B cell (primary cell): Measurements from ENCODE around the gene RUFY3. TPM values are rescaled to one million over a fixed set of nuclear protein-coding genes. Genes with fewer than 3 reads are reported as not detected.

Experiments
- ATAC-seq: fragments of 200-7000 bp; cut with Tn5 transposase; one replicate; pipeline ENCODE4 v1.10.0; 2021; ENCODE audit warnings: low read depth, mild to moderate bottlenecking, moderate number of reproducible peaks, moderate library complexity
- CTCF ChIA-PET: fragments of 350-600 bp; sonication (Branson Sonifier 250); formaldehyde crosslinking; loops from one replicate; lab custom pipeline; 2021; ENCODE audit warnings: antibody characterized with exemption, inconsistent platforms; lab: Charles Lee
- POLR2A ChIA-PET: fragments of 350-600 bp; sonication (Branson Sonifier 250); formaldehyde crosslinking; loops from one replicate; lab custom pipeline; 2021; ENCODE audit warnings: antibody characterized with exemption; lab: Charles Lee
- DNase-seq: peaks from one replicate; pipeline ENCODE4 v3.0.0; 2013
- H2AFZ ChIP-seq: 2 replicates; pipeline ENCODE4 v1.6.1; 2012; ENCODE audit warnings: mild to moderate bottlenecking, low read depth, low read length; ENCODE audit not compliant: insufficient read depth, poor library complexity, severe bottlenecking
- H3K27ac ChIP-seq, 2 donors: 1 replicate in 1 of 2; 2 replicates in 1 of 2; pipeline ENCODE4 v1.5.1; 2012 to 2013; ENCODE audit warnings: low read length in 2 of 2, mild to moderate bottlenecking in 2 of 2, moderate library complexity in 1 of 2
- H3K27me3 ChIP-seq, 4 experiments: fragments of 200-600 bp in 1 of 4; sonication (generic) in 1 of 4; replicated peaks in 1 of 4; 1 replicate in 2 of 4; 2 replicates in 2 of 4; pipeline versions ENCODE4 v1.6.1 to v1.7.0; 2013 to 2016; ENCODE audit warnings: low read length in 3 of 4, mild to moderate bottlenecking in 2 of 4, mixed read lengths in 1 of 4, moderate library complexity in 1 of 4; ENCODE audit not compliant: insufficient read depth in 4 of 4, control insufficient read depth in 3 of 4; ENCODE audit errors: control extremely low read depth in 1 of 4
- H3K36me3 ChIP-seq, 2 experiments: replicated peaks in 1 of 2; 1 replicate in 1 of 2; 2 replicates in 1 of 2; pipeline versions ENCODE4 v1.6.1 to v1.7.1; 2013; ENCODE audit warnings: low read length in 1 of 2; ENCODE audit not compliant: insufficient read depth in 2 of 2, control insufficient read depth in 1 of 2; ENCODE audit errors: control extremely low read depth in 1 of 2, extremely low read depth in 1 of 2
- H3K4me1 ChIP-seq, 2 donors: fragments of 200-600 bp in 1 of 2; sonication (generic) in 1 of 2; 1 replicate in 1 of 2; 2 replicates in 1 of 2; pipeline versions ENCODE4 v1.5.1 to v1.6.1; 2013 to 2017; ENCODE audit warnings: low read length in 2 of 2; ENCODE audit not compliant: control insufficient read depth in 2 of 2, insufficient read depth in 2 of 2
- H3K4me2 ChIP-seq: replicated peaks from 2 replicates; pipeline ENCODE3; 2012; ENCODE audit warnings: mild to moderate bottlenecking, low read depth, low read length; ENCODE audit not compliant: poor library complexity, severe bottlenecking
- H3K4me3 ChIP-seq, 5 experiments: fragments of 200-600 bp in 1 of 5; sonication (generic) in 1 of 5; 1 replicate in 3 of 5; 2 replicates in 2 of 5; pipeline versions ENCODE4 v1.5.1 to v1.7.0; 2011 to 2016; ENCODE audit warnings: low read length in 4 of 5, mild to moderate bottlenecking in 4 of 5, low read depth in 2 of 5, control low read depth in 1 of 5, moderate library complexity in 1 of 5; ENCODE audit not compliant: insufficient read depth in 1 of 5; ENCODE audit errors: control extremely low read depth in 1 of 5, extremely low read depth in 1 of 5
- H3K79me2 ChIP-seq: fragments of 200-600 bp; sonication (generic); one replicate; pipeline ENCODE4 v1.6.0; 2016; ENCODE audit warnings: low read length; ENCODE audit not compliant: control insufficient read depth, insufficient read depth
- H3K9ac ChIP-seq: fragments of 200-600 bp; sonication (generic); 2 replicates; pipeline ENCODE4 v1.6.1; 2017; ENCODE audit warnings: mild to moderate bottlenecking, low read length, moderate library complexity
- H3K9me3 ChIP-seq, 3 donors: one replicate each; pipeline versions ENCODE4 v1.6.1 to v1.7.1; 2013; ENCODE audit warnings: low read length in 2 of 3; ENCODE audit not compliant: control insufficient read depth in 2 of 3, insufficient read depth in 1 of 3; ENCODE audit errors: control extremely low read depth in 1 of 3
- H4K20me1 ChIP-seq: 2 replicates; pipeline ENCODE4 v1.6.0; 2012; ENCODE audit warnings: mild to moderate bottlenecking, low read length; ENCODE audit not compliant: insufficient read depth, control insufficient read depth, poor library complexity, severe bottlenecking
- H3K27ac Mint-ChIP-seq: one replicate; pipeline ENCODE4 v1.8.0; 2021; ENCODE audit warnings: mixed read lengths
- H3K27me3 Mint-ChIP-seq: one replicate; pipeline ENCODE4 v1.8.0; 2021; ENCODE audit warnings: mixed read lengths
- H3K4me1 Mint-ChIP-seq: one replicate; pipeline ENCODE4 v1.8.0; 2021; ENCODE audit warnings: mixed read lengths
- H3K4me3 Mint-ChIP-seq: one replicate; pipeline ENCODE4 v1.8.0; 2021; ENCODE audit warnings: mixed read lengths
- H3K9me3 Mint-ChIP-seq: one replicate; pipeline ENCODE4 v1.8.0; 2022; ENCODE audit warnings: mixed read lengths; ENCODE audit not compliant: insufficient read depth
- EZH2 ChIP-seq: IDR thresholded peaks from 2 replicates; pipeline ENCODE4 v1.6.1; 2012; ENCODE audit warnings: borderline replicate concordance, low read depth, mild to moderate bottlenecking, moderate library complexity, low read length; ENCODE audit not compliant: insufficient read depth, poor library complexity, severe bottlenecking
- WGBS: methylation state at CpG from one replicate; pipeline ENCODE4 v1.1.5; 2013; ENCODE audit warnings: missing lambda C conversion rate; ENCODE audit not compliant: insufficient coverage; 5-methylcytosine and 5-hydroxymethylcytosine counted together
- intact Hi-C: fragments of 100-400 bp; cut with micrococcal nuclease; formaldehyde crosslinking; loops from one replicate; pipeline ENCODE4 v1.10.0; 2022
- polyA plus RNA-seq: library from polyadenylated mRNA; depleted of rRNA; stranded (reverse); fragments of >200 nt; gene quantifications from 2 replicates; pipeline ENCODE4 v1.2.3, GENCODE V29; 2012
- small RNA-seq: library from RNA; depleted of rRNA; stranded (forward); fragments of <200 nt; gene quantifications from one replicate; pipeline ENCODE3, GENCODE V24; 2012; ENCODE audit warnings: low replicate concordance, low read depth; ENCODE audit not compliant: insufficient read length
- total RNA-seq, 2 donors: library from RNA; stranded (reverse); fragments of 120-200 nt in 1 of 2; gene quantifications; 1 replicate in 1 of 2; 2 replicates in 1 of 2; pipeline versions ENCODE4 v1.2.3 to v1.2.4, GENCODE V29; 2013 to 2022
- TF ChIP-seq, protein P1 (sequence below): fragments of 200-600 bp; IDR thresholded peaks from one replicate; pipeline ENCODE4 v1.8.0; 2022; ENCODE audit warnings: antibody characterized with exemption, mild to moderate bottlenecking

RUFY3 gene
- total and polyA plus RNA-seq, 2 donors (not counting 1 experiment from before 2014, with no cell fraction given), result 26.1 to 74.1 TPM

DNA sequence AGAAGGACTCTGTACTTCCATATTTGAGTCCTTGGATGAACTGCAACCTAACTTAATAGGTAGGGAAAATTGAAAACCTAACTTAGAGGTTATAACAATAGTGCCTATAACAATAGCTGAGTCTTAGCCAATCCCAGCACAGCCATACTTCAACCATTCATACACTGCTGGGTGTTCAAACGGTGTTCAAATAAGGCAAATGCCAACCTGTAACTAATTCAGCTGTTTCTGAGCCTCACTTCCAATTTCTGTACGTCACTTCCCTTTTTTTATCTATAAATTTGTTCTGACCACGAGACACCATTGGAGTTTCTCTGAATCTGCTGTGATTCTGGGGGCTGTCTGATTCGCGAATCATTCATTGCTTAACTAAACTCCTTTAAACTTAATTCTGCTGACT, 127.5 kb downstream of the RUFY3 start:
- H3K4me1 ChIP-seq, result peaks cover 10 to 11% of the 10 kb centered on the region in 2 donors
- H3K9ac ChIP-seq, result peak overlapping the region; percentile 20
- no peaks in the 10 kb centered on the region for H3K36me3 ChIP-seq
- no peaks in the 10 kb centered on the region for H3K79me2 ChIP-seq
- no peaks in the 10 kb centered on the region for H4K20me1 ChIP-seq
- H3K4me1 Mint-ChIP-seq, result peaks cover 19% of the 10 kb centered on the region
- H3K9me3 ChIP-seq, result no peaks in the 10 kb centered on the region
- intact Hi-C loops, result no loop called here
- TF ChIP-seq, protein P1, sequence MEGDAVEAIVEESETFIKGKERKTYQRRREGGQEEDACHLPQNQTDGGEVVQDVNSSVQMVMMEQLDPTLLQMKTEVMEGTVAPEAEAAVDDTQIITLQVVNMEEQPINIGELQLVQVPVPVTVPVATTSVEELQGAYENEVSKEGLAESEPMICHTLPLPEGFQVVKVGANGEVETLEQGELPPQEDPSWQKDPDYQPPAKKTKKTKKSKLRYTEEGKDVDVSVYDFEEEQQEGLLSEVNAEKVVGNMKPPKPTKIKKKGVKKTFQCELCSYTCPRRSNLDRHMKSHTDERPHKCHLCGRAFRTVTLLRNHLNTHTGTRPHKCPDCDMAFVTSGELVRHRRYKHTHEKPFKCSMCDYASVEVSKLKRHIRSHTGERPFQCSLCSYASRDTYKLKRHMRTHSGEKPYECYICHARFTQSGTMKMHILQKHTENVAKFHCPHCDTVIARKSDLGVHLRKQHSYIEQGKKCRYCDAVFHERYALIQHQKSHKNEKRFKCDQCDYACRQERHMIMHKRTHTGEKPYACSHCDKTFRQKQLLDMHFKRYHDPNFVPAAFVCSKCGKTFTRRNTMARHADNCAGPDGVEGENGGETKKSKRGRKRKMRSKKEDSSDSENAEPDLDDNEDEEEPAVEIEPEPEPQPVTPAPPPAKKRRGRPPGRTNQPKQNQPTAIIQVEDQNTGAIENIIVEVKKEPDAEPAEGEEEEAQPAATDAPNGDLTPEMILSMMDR, result no peak
- TF ChIP-seq EZH2, result no peak
- peak overlapping the region in 1 of 5 experiments; percentile 15 for H3K4me3 ChIP-seq
- H2AFZ ChIP-seq, result peak overlapping the region; percentile 64
- peak overlapping the region; percentile 54 for H3K4me3 Mint-ChIP-seq
- ChIA-PET CTCF (no interaction called here), POLR2A (interaction anchor here (0.5 to 0.7 kb wide), 2 partner anchors 10 to 27 kb away, joined by 3 to 11 read pairs; partner anchors contain the start of gene GRSF1)
- no peak overlapping the region for H3K27ac ChIP-seq
- WGBS, result 5% methylated on average over 3 of the region's 5 CpGs
- no peaks in the 10 kb centered on the region for H3K27me3 ChIP-seq
- H3K27ac Mint-ChIP-seq, result peak overlapping the region; percentile 67
- no peaks in the 10 kb centered on the region for H3K27me3 Mint-ChIP-seq
- peak overlapping the region; percentile 40 for H3K4me2 ChIP-seq
- ATAC-seq (no peak), DNase-seq (peak; percentile 53)
- no peaks in the 10 kb centered on the region for H3K9me3 Mint-ChIP-seq

DNA sequence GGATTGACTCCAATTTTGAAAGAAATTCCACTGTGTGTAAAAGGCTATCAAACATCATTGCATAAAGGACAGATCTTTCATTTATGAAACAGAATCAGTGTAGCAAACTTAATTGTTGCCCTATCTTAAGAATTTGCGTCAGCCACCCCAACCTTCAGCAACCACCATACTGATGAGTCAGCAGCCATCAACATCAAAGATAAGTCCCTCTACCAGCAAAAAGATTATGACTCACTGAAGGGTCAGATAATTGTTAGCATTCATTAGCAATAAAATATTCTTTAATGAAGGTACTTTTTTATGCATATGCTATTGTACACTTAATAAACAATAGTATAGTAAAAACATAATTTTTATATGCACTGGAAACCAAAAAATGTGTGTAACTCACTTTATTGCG, 133.7 kb downstream of the RUFY3 start:
- Histone ChIP-seq H3K9ac (no peak overlapping the region), H3K4me2 (no peak overlapping the region), H3K79me2 (no peaks in the 10 kb centered on the region), H3K9me3 (no peaks in the 10 kb centered on the region), H4K20me1 (no peaks in the 10 kb centered on the region), H3K4me1 (no peaks in the 10 kb centered on the region), H2AFZ (no peak overlapping the region), H3K27ac (no peak overlapping the region), H3K4me3 (no peak overlapping the region), H3K27me3 (no peaks in the 10 kb centered on the region), H3K36me3 (no peaks in the 10 kb centered on the region)
- no peak for TF ChIP-seq EZH2
- TF ChIP-seq, protein P1, result no peak
- no peak overlapping the region for H3K27ac Mint-ChIP-seq
- H3K27me3 Mint-ChIP-seq, result no peaks in the 10 kb centered on the region
- ChIA-PET CTCF (no interaction called here), POLR2A (no interaction called here)
- no peak overlapping the region for H3K4me3 Mint-ChIP-seq
- DNase-seq (no peak), ATAC-seq (no peak)
- H3K9me3 Mint-ChIP-seq, result no peaks in the 10 kb centered on the region
- H3K4me1 Mint-ChIP-seq, result peaks cover 1% of the 10 kb centered on the region
- intact Hi-C loops, result no loop called here
- WGBS, result no CpG with 5 or more reads among the region's 2 CpGs

Small RNA genes within 50 kb of the gene (small RNA-seq; reads per million reads assigned to genes)
- gene RF00026 (not detected), gene RNU6-520P (not detected), gene RNU6-784P (not detected), gene RNU6-891P (not detected)

Other genes with a start within 250 kb of the RUFY3 start
- not detected in 2 replicates for gene MUC7, start 249.8 kb upstream of the RUFY3 start, total RNA-seq
- gene MUC7, start 249.8 kb upstream of the RUFY3 start, polyA plus RNA-seq, result not detected in 2 replicates
- gene AMTN, start 203.4 kb upstream of the RUFY3 start, total RNA-seq, result not detected in 2 replicates
- gene AMTN, start 203.4 kb upstream of the RUFY3 start, polyA plus RNA-seq, result not detected in 2 replicates
- not detected in 2 replicates for gene AMBN, start 129.7 kb upstream of the RUFY3 start, total RNA-seq
- not detected in 2 replicates for gene AMBN, start 129.7 kb upstream of the RUFY3 start, polyA plus RNA-seq
- not detected in 2 replicates for gene ENAM, start 93.2 kb upstream of the RUFY3 start, total RNA-seq
- gene ENAM, start 93.2 kb upstream of the RUFY3 start, polyA plus RNA-seq, result not detected in 2 replicates
- gene JCHAIN, start 55.5 kb upstream of the RUFY3 start, total RNA-seq, result 72.3 and 90.8 TPM in 2 replicates
- 378 and 441 TPM in 2 replicates for gene JCHAIN, start 55.5 kb upstream of the RUFY3 start, polyA plus RNA-seq
- 42.0 and 42.2 TPM in 2 replicates for gene UTP3, start 33.4 kb upstream of the RUFY3 start, total RNA-seq
- 5.0 and 6.2 TPM in 2 replicates for gene UTP3, start 33.4 kb upstream of the RUFY3 start, polyA plus RNA-seq
- 43.2 and 44.2 TPM in 2 replicates for gene GRSF1, start 117.9 kb downstream of the RUFY3 start, total RNA-seq
- 23.7 and 26.0 TPM in 2 replicates for gene GRSF1, start 117.9 kb downstream of the RUFY3 start, polyA plus RNA-seq
- 30.4 and 32.4 TPM in 2 replicates for gene MOB1B, start 180.4 kb downstream of the RUFY3 start, total RNA-seq
- 2.3 and 4.3 TPM in 2 replicates for gene MOB1B, start 180.4 kb downstream of the RUFY3 start, polyA plus RNA-seq